Measurements from ENCODE around the gene FIBP. TPM values are rescaled to one million over a fixed set of nuclear protein-coding genes. Genes with fewer than 3 reads are reported as not detected.

The FIBP gene
- polyA plus RNA-seq, 1 experiment = 126 TPM

- TF ChIP-seq CTCF (IDR thresholded peaks at IDR 0.05; ENCODE audit: low read depth, low read length) = no peak
- ChIA-PET POLR2A (interaction anchor here (0.6 to 0.7 kb wide), 2 partner anchors 14 to 15 kb away, joined by 3 read pairs; partner anchors contain the start of genes CFL1 and MUS81), CTCF (interaction anchor here (0.6 to 3.4 kb wide), 4 partner anchors 11 to 262 kb away, joined by 3 to 51 read pairs (median 24); partner anchors contain the start of genes FIBP and MUS81)
- peak overlapping the region; percentile 76 for H3K4me3 ChIP-seq (ENCODE audit: low read depth, low read length)
- H3K9me3 ChIP-seq (ENCODE audit: control insufficient read depth, insufficient read depth, low read length) = no peaks in the 10 kb centered on the region; the same call in 1 of the 2 replicates
- H3K27ac ChIP-seq (ENCODE audit: low read depth, low read length) = peak overlapping the region; percentile 68
- peak; percentile 78 for DNase-seq (ENCODE audit: low read depth, low spot score)
- no peaks in the 10 kb centered on the region for H3K27me3 ChIP-seq (ENCODE audit: control insufficient read depth, insufficient read depth, low read length)
These were observed 14.7 kb downstream of the FIBP start for GRCh38 chr11:65873318-65874156.

GRCh38 chr11:65872586-65873317, 15.5 kb downstream of the FIBP start, which contains the start of gene EFEMP2:
TSS of gene EFEMP2 (minus strand) at chr11:65872800. CDS start at chr11:65872354, 446 bp downstream.
- Histone ChIP-seq H3K9me3 (ENCODE audit: control insufficient read depth, insufficient read depth, low read length) (no peaks in the 10 kb centered on the region; the same call in 1 of the 2 replicates), H3K27me3 (ENCODE audit: control insufficient read depth, insufficient read depth, low read length) (no peaks in the 10 kb centered on the region), H3K4me3 (ENCODE audit: low read depth, low read length) (peak within 1 kb of the TSS; percentile 76), H3K27ac (ENCODE audit: low read depth, low read length) (peak within 1 kb of the TSS; percentile 83)
- CTCF ChIA-PET = interaction anchor here (1.8 to 3.4 kb wide), 5 partner anchors 12 to 16 kb away, joined by 15 to 51 read pairs (median 18); partner anchors contain the start of genes FIBP and MUS81
- no peak for DNase-seq (ENCODE audit: low read depth, low spot score)
- TF ChIP-seq CTCF (IDR thresholded peaks at IDR 0.05; ENCODE audit: low read depth, low read length) = no peak
- POLR2A ChIA-PET = interaction anchor here (1.3 to 2.2 kb wide), 4 partner anchors 14 to 21 kb away, joined by 5 to 37 read pairs (median 12); partner anchors contain the start of genes CCDC85B, CFL1, FIBP and MUS81

- ChIA-PET POLR2A (interaction anchor here (0.5 to 2.2 kb wide), 7 partner anchors 9 to 250 kb away, joined by 3 to 37 read pairs (median 7); partner anchors contain the start of genes CCDC85B, CFL1, FIBP and FOSL1), CTCF (interaction anchor here (0.6 to 2.4 kb wide), 7 partner anchors 12 to 197 kb away, joined by 3 to 23 read pairs (median 8); partner anchors contain the start of genes FIBP and MUS81)
- Histone ChIP-seq H3K4me3 (ENCODE audit: low read depth, low read length) (peak overlapping the region; percentile 76), H3K9me3 (ENCODE audit: control insufficient read depth, insufficient read depth, low read length) (no peaks in the 10 kb centered on the region; the same call in 1 of the 2 replicates), H3K27ac (ENCODE audit: low read depth, low read length) (peak overlapping the region; percentile 83), H3K27me3 (ENCODE audit: control insufficient read depth, insufficient read depth, low read length) (no peaks in the 10 kb centered on the region)
- TF ChIP-seq CTCF (IDR thresholded peaks at IDR 0.05; ENCODE audit: low read depth, low read length) = peak; percentile 39; the same call in 1 of the 2 replicates
- DNase-seq (ENCODE audit: low read depth, low spot score) = no peak
These were observed 16.3 kb downstream of the FIBP start for GRCh38 chr11:65871811-65872548.

GRCh38 chr11:65870706-65871681, 17.3 kb downstream of the FIBP start:
- peak overlapping the region; percentile 76 for H3K4me3 ChIP-seq (ENCODE audit: low read depth, low read length)
- no peak for DNase-seq (ENCODE audit: low read depth, low spot score)
- no peaks in the 10 kb centered on the region for H3K27me3 ChIP-seq (ENCODE audit: control insufficient read depth, insufficient read depth, low read length)
- H3K27ac ChIP-seq (ENCODE audit: low read depth, low read length) = peak overlapping the region; percentile 83
- TF ChIP-seq CTCF (IDR thresholded peaks at IDR 0.05; ENCODE audit: low read depth, low read length) = no peak
- CTCF ChIA-PET = interaction anchor here (0.6 to 2.4 kb wide), 8 partner anchors 10 to 198 kb away, joined by 3 to 23 read pairs (median 6); partner anchors contain the start of genes FIBP and MUS81
- POLR2A ChIA-PET = interaction anchor here (0.5 to 2.2 kb wide), 8 partner anchors 8 to 249 kb away, joined by 3 to 37 read pairs (median 7); partner anchors contain the start of genes CCDC85B, CFL1, FIBP and FOSL1
- H3K9me3 ChIP-seq (ENCODE audit: control insufficient read depth, insufficient read depth, low read length) = no peaks in the 10 kb centered on the region; the same call in 1 of the 2 replicates

Data from AG04450 (cell line).